ENCODE measurements around the gene SERPINA6.

- TF ChIP-seq CTCF (conservative IDR thresholded peaks at IDR 0.05 in 1 of 2, IDR thresholded peaks at IDR 0.05 in 1 of 2; ENCODE audit: low read depth in 1 of 2, low read length in 2 of 2) (no peak), EZH2 (IDR thresholded peaks at IDR 0.05; ENCODE audit: low read length, missing control alignments) (no peak)
Observed at GRCh38 chr14:94285158-94285557, 38.0 kb downstream of the SERPINA6 start.
